SW480 (cell line): ENCODE results near the gene TKFC.
A peak's percentile ranks its signal among the peaks of the same experiment; 100 is the strongest.
"Not testable (repeated sequence)": the region's sequence is repeated elsewhere in the genome, so short reads cannot be mapped to it uniquely, and the experiment has no call there.

Source experiments
- DNase-seq: peaks from one replicate; pipeline ENCODE4 v3.0.0-alpha.2; 2016; ENCODE audit warnings: low spot score

TKFC gene

GRCh38 chr11:61368646-61369045, 35.6 kb downstream of the TKFC start:
- no peak for DNase-seq

- DNase-seq = no peak
Observed at GRCh38 chr11:61369372-61370348, 36.6 kb downstream of the TKFC start.

GRCh38 chr11:61370349-61371005, 37.4 kb downstream of the TKFC start:
- no peak for DNase-seq

- no peak for DNase-seq
Observed at GRCh38 chr11:61372659-61373420, 39.8 kb downstream of the TKFC start.

- no peak for DNase-seq
Observed at GRCh38 chr11:61375761-61376108, 42.7 kb downstream of the TKFC start.

GRCh38 chr11:61377461-61378160, 44.6 kb downstream of the TKFC start:
- DNase-seq = no peak

GRCh38 chr11:61378713-61379313, 45.8 kb downstream of the TKFC start:
- DNase-seq = no peak

- DNase-seq = no peak
Observed at GRCh38 chr11:61380884-61381283, 47.9 kb downstream of the TKFC start.

- not testable (repeated sequence) for DNase-seq
Observed at GRCh38 chr11:61383859-61384258, 50.8 kb downstream of the TKFC start.

GRCh38 chr11:61384271-61385242, 51.5 kb downstream of the TKFC start:
- DNase-seq = peak; percentile 20

GRCh38 chr11:61390161-61390560, 57.1 kb downstream of the TKFC start:
- no peak for DNase-seq

- DNase-seq = peak; percentile 12
Observed at GRCh38 chr11:61392981-61393595, 60.1 kb downstream of the TKFC start.
